Vagina (tissue), 2 donors: ENCODE measurements around the gene MYOC.

ENCODE experiments used
- CTCF ChIP-seq, 3 experiments: fragments of 450-650 bp in 2 of 3; fragments of 200-600 bp in 1 of 3; sonication (generic) in 1 of 3; IDR thresholded peaks; one replicate each; pipeline ENCODE4 v1.5.1; 2017 to 2019; ENCODE audit warnings: antibody characterized with exemption in 3 of 3, mild to moderate bottlenecking in 2 of 3, moderate library complexity in 2 of 3
- POLR2A ChIP-seq, 2 donors: fragments of 450-650 bp; IDR thresholded peaks; one replicate each; pipeline ENCODE4 v1.6.1; 2017; ENCODE audit warnings: antibody characterized with exemption in 2 of 2, mild to moderate bottlenecking in 2 of 2, moderate library complexity in 2 of 2
- POLR2AphosphoS5 ChIP-seq, 2 donors: sonication (generic); formaldehyde crosslinking; IDR thresholded peaks; one replicate each; pipeline ENCODE4 v1.9.0; 2017; ENCODE audit warnings: antibody characterized with exemption in 2 of 2, mild to moderate bottlenecking in 2 of 2, low read depth in 1 of 2; ENCODE audit not compliant: insufficient read depth in 1 of 2

- TF ChIP-seq CTCF (IDR thresholded peaks at IDR 0.05) = no peak
- no peak for TF ChIP-seq POLR2A (IDR thresholded peaks at IDR 0.05)
- TF ChIP-seq POLR2AphosphoS5 (IDR thresholded peaks at IDR 0.05; ENCODE audit: insufficient read depth in 1 of 2, low read depth in 1 of 2) = no peak
Observed at GRCh38 chr1:171585715-171586114, 66.8 kb downstream of the MYOC start.
